Gastroesophageal sphincter (tissue), 3 donors: ENCODE data around the gene SUCLG2.

ENCODE experiments used
- CTCF ChIP-seq, 4 experiments: fragments of 200-600 bp in 2 of 4; fragments of 450-650 bp in 2 of 4; sonication (generic) in 1 of 4; IDR thresholded peaks; one replicate each; pipeline ENCODE4 v1.5.1; 2017 to 2019; ENCODE audit warnings: antibody characterized with exemption in 4 of 4, mild to moderate bottlenecking in 2 of 4, moderate library complexity in 2 of 4
- POLR2A ChIP-seq, 2 donors: fragments of 450-650 bp; IDR thresholded peaks; one replicate each; pipeline ENCODE4 v1.6.1; 2017; ENCODE audit warnings: antibody characterized with exemption in 2 of 2, mild to moderate bottlenecking in 2 of 2, moderate library complexity in 1 of 2
- POLR2AphosphoS5 ChIP-seq: sonication (generic); formaldehyde crosslinking; IDR thresholded peaks from one replicate; pipeline ENCODE4 v1.6.1; 2017; ENCODE audit warnings: antibody characterized with exemption

GRCh38 chr3:67431887-67432286 is 222.5 kb downstream of the SUCLG2 start:
- TF ChIP-seq CTCF (IDR thresholded peaks at IDR 0.05) (no peak), POLR2A (IDR thresholded peaks at IDR 0.05) (no peak), POLR2AphosphoS5 (no peak)
